Upper lobe of right lung (tissue), 1 donor: ENCODE results near the gene METTL9. TPM values are rescaled to one million over a fixed set of nuclear protein-coding genes. Genes with fewer than 3 reads are reported as not detected.
"Not testable (repeated sequence)": the region's sequence is repeated elsewhere in the genome, so short reads cannot be mapped to it uniquely, and the experiment has no call there.

Experiments
- ATAC-seq: fragments of 200-7000 bp; cut with Tn5 transposase; one replicate; pipeline ENCODE4 v1.9.1; 2020; ENCODE audit warnings: mild to moderate bottlenecking, moderate library complexity
- DNase-seq: peaks from one replicate; pipeline ENCODE4 v3.0.0-alpha.2; 2020
- H3K27ac ChIP-seq: fragments of 200-600 bp; one replicate; pipeline ENCODE4 v1.8.0; 2022
- H3K27me3 ChIP-seq: fragments of 200-600 bp; one replicate; pipeline ENCODE4 v1.8.0; 2022; ENCODE audit warnings: mild to moderate bottlenecking
- H3K36me3 ChIP-seq: fragments of 200-600 bp; one replicate; pipeline ENCODE4 v1.8.0; 2022
- H3K4me1 ChIP-seq: fragments of 200-600 bp; one replicate; pipeline ENCODE4 v1.8.0; 2022
- H3K4me3 ChIP-seq: fragments of 200-600 bp; one replicate; pipeline ENCODE4 v1.8.0; 2022; ENCODE audit warnings: mild to moderate bottlenecking
- H3K9me3 ChIP-seq: fragments of 200-600 bp; one replicate; pipeline ENCODE4 v1.8.0; 2022
- intact Hi-C: fragments of 100-400 bp; cut with DNase I; formaldehyde crosslinking; loops from one replicate; pipeline ENCODE4 v1.11.0; 2022
- total RNA-seq: library from RNA; stranded (reverse); fragmentation: NEBNext Ultra II Directional; extraction: Animal tissue kit (Norgen Biotek cat#: 25700); gene quantifications from one replicate; pipeline ENCODE4 v1.2.1, GENCODE V29; 2021
- TF ChIP-seq, protein P1 (sequence below): fragments of 200-600 bp; IDR thresholded peaks from one replicate; pipeline ENCODE4 v1.8.0; 2022; ENCODE audit warnings: antibody characterized with exemption
- donor health status: DM: no; HTN: yes; CAD: no; lungs with severe emphysema.

The METTL9 gene
- total RNA-seq, 1 donor from 2014 or later: 84.0 TPM

DNA sequence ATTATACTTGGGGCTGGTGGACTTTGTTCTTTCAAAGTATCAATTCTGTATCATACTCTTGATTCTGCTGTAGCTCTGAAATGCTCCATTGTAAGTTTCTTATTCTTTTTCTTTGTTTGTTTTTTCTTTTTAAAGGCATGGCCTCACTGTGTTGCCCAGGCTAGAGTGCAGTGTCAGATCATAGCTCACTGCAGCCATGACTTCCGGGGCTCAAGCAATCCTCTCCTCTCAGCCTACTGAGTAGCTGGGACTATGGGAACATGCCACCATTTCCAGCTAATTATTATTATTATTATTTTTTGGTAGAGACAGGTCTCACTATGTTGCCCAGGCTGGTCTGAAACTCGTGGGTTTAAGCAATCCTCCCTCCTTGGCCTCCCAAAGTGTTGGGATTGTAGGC lies 38.9 kb upstream of the METTL9 start:
- TF ChIP-seq, protein P1, sequence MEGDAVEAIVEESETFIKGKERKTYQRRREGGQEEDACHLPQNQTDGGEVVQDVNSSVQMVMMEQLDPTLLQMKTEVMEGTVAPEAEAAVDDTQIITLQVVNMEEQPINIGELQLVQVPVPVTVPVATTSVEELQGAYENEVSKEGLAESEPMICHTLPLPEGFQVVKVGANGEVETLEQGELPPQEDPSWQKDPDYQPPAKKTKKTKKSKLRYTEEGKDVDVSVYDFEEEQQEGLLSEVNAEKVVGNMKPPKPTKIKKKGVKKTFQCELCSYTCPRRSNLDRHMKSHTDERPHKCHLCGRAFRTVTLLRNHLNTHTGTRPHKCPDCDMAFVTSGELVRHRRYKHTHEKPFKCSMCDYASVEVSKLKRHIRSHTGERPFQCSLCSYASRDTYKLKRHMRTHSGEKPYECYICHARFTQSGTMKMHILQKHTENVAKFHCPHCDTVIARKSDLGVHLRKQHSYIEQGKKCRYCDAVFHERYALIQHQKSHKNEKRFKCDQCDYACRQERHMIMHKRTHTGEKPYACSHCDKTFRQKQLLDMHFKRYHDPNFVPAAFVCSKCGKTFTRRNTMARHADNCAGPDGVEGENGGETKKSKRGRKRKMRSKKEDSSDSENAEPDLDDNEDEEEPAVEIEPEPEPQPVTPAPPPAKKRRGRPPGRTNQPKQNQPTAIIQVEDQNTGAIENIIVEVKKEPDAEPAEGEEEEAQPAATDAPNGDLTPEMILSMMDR: no peak
- peak; percentile 16 for DNase-seq
- Histone ChIP-seq H3K4me3 (no peak overlapping the region), H3K36me3 (no peaks in the 10 kb centered on the region), H3K27ac (no peak overlapping the region), H3K4me1 (peaks cover 2% of the 10 kb centered on the region), H3K27me3 (peaks cover 2% of the 10 kb centered on the region), H3K9me3 (no peaks in the 10 kb centered on the region)
- no peak for ATAC-seq
- intact Hi-C loops: no loop called here

DNA sequence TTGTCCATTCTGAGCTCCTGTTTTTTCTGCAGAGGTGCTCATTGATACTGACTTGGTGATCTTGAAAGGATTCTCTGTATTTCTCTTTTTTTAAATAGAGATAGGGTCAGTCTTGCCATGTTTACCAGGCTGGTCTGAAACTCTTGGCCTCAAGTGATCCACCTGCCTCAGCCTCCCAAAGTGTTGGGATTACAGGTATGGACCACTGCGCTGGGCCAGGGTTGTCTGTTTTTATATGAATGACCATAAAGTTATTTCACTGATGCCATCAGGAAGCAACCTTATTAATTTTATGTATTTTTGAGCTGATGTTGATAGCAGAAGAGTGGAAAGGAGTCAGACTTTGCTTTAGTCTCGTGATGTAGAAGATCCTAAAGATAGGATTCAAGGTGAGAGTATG lies 35.7 kb upstream of the METTL9 start:
- peak; percentile 11 for DNase-seq
- intact Hi-C loops: no loop called here
- ATAC-seq: no peak
- H3K36me3 ChIP-seq: no peaks in the 10 kb centered on the region
- TF ChIP-seq, protein P1: no peak
- no peaks in the 10 kb centered on the region for H3K27me3 ChIP-seq
- no peaks in the 10 kb centered on the region for H3K9me3 ChIP-seq
- no peak overlapping the region for H3K4me3 ChIP-seq
- H3K27ac ChIP-seq: no peak overlapping the region
- peaks cover 9% of the 10 kb centered on the region for H3K4me1 ChIP-seq

DNA sequence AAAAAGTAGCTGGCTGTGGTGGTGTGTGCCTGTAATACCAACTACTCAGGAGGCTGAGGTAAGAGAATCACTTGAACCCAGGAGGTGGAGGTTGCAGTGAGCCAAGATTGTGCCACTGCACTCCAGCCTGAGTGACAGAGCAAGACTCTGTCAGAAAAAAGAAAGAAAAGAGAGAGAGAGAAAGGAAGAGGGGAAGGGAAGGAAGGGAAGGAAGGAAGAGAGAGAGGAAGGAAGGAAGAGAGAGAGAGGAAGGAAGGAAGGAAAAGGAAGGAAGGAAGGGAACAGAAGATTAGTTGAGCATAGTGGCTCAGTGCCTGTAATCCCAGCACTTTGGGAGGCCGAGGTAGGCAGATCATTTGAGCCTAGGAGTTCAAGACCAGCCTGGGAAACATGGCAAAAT lies 35.0 kb upstream of the METTL9 start:
- DNase-seq, H3K9me3 ChIP-seq, ATAC-seq, H3K4me1 ChIP-seq, H3K4me3 ChIP-seq, H3K36me3 ChIP-seq, H3K27me3 ChIP-seq, intact Hi-C loops, H3K27ac ChIP-seq: not testable (repeated sequence)

DNA sequence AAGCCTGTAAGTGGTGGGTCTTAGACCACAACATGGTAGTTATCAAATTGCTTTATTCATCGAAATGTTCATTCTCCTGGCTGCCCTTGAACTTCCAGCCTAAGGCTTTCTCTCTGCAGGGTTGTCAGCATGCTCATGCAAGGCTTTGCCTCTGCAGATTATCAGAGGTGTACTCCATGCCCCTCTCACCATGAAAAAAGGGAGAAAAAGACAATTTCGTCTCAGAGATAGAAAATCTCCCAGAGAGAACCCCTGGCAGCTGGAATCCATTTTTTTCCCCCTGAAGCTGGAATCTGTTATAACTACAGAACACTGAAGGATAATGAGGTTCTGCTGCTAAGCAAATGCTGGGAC lies 33.9 kb upstream of the METTL9 start:
- Histone ChIP-seq H3K4me3 (no peak overlapping the region), H3K4me1 (peaks cover 9% of the 10 kb centered on the region), H3K36me3 (no peaks in the 10 kb centered on the region), H3K27me3 (peaks cover 5% of the 10 kb centered on the region), H3K9me3 (no peaks in the 10 kb centered on the region), H3K27ac (no peak overlapping the region)
- TF ChIP-seq, protein P1: no peak
- intact Hi-C loops: loop anchor here (5.0 kb wide), 1 partner anchor 1127 kb away; no protein-coding TSS in a partner anchor
- ATAC-seq (no peak), DNase-seq (peak; percentile 16)

DNA sequence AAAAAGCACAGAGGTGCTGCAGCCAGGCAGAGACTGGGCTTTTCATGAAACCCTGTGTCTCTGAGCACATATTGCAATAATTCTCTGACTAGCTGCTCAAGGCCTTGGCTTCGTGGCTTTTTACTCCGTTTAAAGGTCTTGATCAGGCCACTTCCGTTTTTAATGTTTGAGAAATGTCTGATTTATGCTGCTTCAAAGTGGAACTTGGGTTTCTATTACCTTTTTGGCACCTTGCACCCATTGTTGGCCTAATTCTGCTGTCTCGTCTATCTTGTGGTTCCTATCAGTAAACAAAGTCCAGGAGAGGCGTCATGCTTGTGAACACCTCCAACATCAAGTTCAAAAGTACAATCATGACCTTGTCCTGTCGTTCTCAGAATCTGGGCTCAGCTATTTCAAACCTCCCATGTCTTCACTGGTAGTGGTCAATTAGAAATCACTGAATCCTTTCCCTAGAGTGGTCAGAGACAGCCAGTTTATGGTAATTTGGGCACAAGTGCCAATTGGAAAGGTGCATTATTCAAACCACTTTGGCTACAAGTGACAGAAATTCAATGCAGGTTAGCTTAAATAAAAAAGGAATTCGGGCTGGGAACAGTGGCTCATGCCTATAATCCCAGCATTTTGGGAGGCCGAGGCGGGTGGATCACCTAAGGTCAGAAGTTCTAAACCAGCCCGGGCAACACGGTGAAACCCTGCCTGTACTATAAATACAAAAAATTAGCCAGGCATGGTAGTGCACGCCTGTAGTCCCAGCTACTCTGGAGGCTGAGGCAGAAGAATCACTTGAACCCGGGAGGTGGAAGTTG lies 33.3 kb upstream of the METTL9 start:
- Histone ChIP-seq H3K36me3 (no peaks in the 10 kb centered on the region), H3K9me3 (no peaks in the 10 kb centered on the region), H3K27me3 (peaks cover 5% of the 10 kb centered on the region), H3K4me1 (peaks cover 9% of the 10 kb centered on the region), H3K4me3 (no peak overlapping the region), H3K27ac (no peak overlapping the region)
- TF ChIP-seq, protein P1: no peak
- intact Hi-C loops: loop anchor here (5.0 kb wide), 1 partner anchor 1126 kb away; no protein-coding TSS in a partner anchor
- no peak for DNase-seq
- ATAC-seq: peak; percentile 70

DNA sequence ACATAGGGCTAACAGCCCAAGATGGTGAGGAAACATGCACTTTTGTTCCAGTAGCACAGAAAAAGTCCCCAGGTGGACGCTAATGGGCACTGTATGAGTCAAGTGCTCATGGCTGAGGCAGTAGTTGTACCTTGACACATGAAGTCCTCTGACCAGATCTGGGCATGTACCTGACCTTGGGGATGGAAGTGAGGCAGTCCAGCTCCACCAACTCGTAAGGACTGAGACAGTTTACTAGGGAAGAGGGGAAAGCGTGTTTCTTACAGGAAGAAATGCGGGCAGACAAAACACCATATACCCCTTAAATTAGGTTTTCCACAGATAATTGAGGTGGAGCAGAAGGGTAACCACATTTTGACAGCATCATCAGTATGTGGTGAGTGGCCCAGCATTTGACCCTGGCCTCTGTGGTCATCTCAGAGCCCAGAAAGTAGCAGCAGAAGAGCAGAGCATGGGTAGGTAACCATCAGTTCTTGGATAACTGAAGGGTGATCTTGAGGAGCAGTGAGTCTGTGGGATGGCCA lies 32.4 kb upstream of the METTL9 start:
- intact Hi-C loops: loop anchor here (5.0 kb wide), 1 partner anchor 1125 kb away; no protein-coding TSS in a partner anchor
- no peaks in the 10 kb centered on the region for H3K36me3 ChIP-seq
- TF ChIP-seq, protein P1: no peak
- H3K27ac ChIP-seq: no peak overlapping the region
- no peak for DNase-seq
- ATAC-seq: peak; percentile 17
- peaks cover 5% of the 10 kb centered on the region for H3K27me3 ChIP-seq
- H3K9me3 ChIP-seq: no peaks in the 10 kb centered on the region
- no peak overlapping the region for H3K4me3 ChIP-seq
- H3K4me1 ChIP-seq: peaks cover 9% of the 10 kb centered on the region

DNA sequence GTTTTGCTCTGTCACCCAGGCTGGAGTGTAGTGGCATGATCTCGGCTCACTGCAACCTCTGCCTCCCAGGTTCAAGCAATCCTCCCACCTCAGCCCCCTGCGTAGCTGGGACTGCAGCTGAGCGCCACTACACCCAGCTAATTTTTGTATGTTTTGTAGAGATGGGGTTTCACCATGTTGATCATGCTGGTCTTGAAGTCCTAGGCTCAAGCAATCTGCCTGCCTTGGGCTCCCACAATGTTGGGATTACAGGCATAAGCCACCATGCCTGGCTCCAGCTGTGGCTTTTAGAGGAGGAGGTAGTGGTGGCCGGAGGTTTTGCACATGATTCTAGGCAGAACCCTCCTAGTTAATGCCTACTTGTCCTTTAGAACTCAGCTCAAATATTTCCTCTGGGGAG lies 31.9 kb upstream of the METTL9 start:
- intact Hi-C loops: loop anchor here (5.0 kb wide), 1 partner anchor 1125 kb away; no protein-coding TSS in a partner anchor
- H3K27ac ChIP-seq, H3K4me3 ChIP-seq, H3K36me3 ChIP-seq, H3K9me3 ChIP-seq, ATAC-seq, H3K27me3 ChIP-seq, H3K4me1 ChIP-seq, DNase-seq: not testable (repeated sequence)
